Right forelimb (tissue), 1 donor: ENCODE data around the gene AOC3.
"Not testable (repeated sequence)": the region's sequence is repeated elsewhere in the genome, so short reads cannot be mapped to it uniquely, and the experiment has no call there.

Source experiments
- DNase-seq: peaks from one replicate; pipeline ENCODE4 v3.0.0-alpha.2; 2018

Gene AOC3

DNA sequence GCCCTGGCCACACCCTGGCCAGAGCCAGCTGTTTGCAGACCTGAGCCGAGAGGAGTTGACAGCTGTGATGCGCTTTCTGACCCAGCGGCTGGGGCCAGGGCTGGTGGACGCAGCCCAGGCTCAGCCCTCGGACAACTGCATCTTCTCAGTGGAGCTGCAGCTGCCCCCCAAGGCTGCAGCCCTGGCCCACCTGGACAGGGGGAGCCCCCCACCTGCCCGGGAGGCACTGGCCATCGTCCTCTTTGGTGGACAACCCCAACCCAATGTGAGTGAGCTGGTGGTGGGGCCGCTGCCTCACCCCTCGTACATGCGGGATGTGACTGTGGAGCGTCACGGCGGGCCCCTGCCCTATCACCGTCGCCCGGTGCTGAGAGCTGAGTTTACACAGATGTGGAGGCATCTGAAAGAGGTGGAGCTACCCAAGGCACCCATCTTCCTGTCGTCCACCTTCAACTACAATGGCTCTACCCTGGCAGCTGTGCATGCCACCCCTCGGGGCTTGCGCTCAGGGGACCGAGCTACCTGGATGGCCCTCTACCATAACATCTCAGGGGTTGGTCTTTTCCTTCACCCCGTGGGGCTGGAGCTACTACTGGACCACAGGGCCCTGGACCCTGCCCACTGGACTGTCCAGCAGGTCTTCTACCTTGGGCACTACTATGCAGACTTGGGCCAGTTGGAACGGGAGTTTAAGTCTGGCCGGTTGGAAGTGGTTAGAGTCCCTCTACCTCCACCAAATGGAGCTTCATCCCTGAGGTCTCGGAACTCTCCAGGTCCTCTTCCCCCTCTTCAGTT lies 6.0 kb upstream of the AOC3 start:
- DNase-seq: no peak

GRCh38 chr17:42845556-42845917 lies 5.5 kb upstream of the AOC3 start:
- DNase-seq: no peak

- no peak for DNase-seq
Measured at GRCh38 chr17:42845918-42846593, 4.9 kb upstream of the AOC3 start.

DNA sequence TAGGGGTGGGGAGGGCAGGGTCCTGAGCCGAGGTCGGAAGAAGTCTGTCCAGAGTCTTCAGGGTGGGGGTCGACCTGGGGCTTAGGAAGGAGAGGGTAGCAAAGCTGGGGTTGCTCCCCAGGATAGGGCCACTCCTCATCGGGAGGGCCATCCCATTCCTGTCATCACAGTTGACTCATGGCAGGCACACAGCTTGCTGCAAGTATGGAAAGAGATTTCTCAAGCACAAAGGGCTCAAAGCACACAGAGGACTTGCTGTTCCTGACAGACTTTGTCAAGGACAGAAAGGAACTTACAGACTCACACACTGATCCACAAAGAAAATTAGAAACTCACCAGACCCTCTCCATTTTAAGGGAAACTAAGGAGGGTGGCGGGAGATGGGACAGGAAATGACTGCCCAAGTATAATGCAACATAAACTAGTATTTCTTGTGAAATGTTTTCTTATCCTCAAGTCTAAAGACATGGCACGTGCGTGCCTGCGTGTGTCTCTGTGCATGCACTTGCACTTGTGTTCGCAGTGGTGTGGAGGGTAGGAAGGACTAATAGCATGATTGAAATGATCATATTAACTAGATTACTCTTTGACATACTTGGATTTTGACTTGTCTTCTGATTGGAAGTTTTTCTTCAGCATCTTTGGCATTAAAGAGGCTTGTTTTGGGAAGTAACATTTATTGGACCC lies 4.3 kb upstream of the AOC3 start:
- no peak for DNase-seq

DNA sequence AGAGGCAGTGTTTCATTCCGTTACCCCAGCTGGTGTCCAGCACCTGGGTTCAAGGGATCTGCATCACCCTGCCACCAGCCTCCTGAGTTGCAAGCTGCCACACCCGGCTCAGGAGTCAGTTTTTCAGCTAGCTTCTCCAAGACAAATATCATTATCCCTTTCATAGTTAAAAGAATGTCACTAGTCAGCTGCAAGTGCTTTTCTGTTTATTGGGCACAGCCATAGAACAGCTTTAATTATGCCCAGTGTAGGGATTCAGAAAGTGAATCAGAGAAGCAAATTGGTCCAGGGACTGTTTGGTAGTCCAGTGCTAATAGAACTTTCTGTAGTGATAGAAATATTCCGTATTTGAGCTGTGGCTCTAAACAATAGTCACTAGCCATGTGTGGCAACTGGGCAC lies 2.9 kb upstream of the AOC3 start:
- DNase-seq: no peak

DNA sequence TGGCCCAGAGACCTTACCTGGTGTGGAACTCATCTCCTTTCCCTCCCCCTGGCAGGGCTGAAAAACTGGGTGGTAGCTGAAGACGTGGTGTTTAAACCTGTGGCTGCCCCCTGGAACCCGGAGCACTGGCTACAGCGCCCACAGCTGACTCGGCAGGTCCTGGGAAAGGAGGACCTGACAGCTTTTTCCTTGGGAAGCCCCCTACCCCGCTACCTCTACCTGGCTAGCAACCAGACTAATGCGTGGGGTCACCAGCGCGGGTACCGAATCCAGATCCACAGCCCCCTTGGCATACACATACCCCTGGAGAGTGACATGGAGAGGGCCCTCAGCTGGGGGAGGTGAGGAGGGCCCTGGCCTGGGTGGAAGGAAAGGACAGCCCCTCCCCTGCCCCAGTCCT lies 2.0 kb upstream of the AOC3 start:
- no peak for DNase-seq

GRCh38 chr17:42849451-42850181 lies 1.4 kb upstream of the AOC3 start:
- no peak for DNase-seq

- DNase-seq: not testable (repeated sequence)
Measured at GRCh38 chr17:42851371-42852240, 607 bp downstream of the AOC3 start.

DNA sequence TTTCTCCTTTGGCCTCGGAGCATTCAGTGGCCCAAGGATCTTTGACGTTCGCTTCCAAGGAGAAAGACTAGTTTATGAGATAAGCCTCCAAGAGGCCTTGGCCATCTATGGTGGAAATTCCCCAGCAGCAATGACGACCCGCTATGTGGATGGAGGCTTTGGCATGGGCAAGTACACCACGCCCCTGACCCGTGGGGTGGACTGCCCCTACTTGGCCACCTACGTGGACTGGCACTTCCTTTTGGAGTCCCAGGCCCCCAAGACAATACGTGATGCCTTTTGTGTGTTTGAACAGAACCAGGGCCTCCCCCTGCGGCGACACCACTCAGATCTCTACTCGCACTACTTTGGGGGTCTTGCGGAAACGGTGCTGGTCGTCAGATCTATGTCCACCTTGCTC lies 1.4 kb downstream of the AOC3 start:
- DNase-seq: no peak

DNA sequence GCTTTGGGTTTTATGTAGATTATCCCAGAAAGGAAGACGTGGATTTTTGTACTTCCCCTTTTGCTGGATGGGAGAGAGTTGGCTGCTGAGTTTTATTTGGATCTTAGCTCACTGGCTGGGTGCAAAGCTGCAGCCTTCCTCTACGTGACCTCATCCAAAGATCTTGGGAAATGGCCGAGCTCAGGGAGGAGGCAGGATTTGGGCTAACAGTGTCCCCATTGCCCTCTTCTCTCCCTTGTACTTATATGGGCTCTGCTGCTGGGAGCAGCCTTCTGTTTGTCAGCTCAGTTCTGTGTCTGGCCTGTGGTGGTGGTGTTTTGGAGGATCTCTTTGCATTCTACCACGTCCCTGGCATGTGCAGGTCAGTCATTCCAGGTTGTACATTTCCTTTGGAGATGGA lies 2.0 kb downstream of the AOC3 start:
- no peak for DNase-seq

GRCh38 chr17:42853597-42853967 lies 2.6 kb downstream of the AOC3 start:
- no peak for DNase-seq

DNA sequence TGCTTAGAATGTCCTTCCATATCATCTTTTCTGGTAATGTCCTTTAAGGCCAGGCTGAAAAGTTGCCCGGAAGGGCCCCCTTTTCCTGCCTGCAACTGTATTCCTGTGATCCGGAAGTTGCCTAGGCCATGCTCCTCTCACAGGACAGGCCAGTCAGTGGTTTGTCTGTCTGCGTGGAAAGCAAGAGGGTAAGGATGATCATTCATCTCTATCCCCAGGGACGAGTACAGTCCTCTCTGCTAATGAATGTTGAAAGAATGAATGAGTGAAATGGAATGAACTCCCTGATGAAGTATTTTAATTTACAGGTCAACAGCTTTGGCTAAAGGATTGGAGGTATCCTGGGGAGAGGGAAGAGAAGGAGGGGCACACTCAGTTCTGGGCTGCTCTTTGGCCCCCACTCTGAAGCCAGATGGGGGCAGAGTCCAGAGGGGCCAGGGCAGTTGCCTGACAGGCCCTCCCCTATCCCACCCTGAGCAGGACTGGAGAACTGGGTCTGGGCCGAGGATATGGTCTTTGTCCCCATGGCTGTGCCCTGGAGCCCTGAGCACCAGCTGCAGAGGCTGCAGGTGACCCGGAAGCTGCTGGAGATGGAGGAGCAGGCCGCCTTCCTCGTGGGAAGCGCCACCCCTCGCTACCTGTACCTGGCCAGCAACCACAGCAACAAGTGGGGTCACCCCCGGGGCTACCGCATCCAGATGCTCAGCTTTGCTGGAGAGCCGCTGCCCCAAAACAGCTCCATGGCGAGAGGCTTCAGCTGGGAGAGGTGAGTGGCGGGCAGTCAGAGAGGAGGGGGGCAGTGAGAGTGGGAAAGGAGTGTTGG lies 3.2 kb downstream of the AOC3 start:
- DNase-seq: no peak

GRCh38 chr17:42855048-42855596 lies 4.1 kb downstream of the AOC3 start:
- no peak for DNase-seq

DNA sequence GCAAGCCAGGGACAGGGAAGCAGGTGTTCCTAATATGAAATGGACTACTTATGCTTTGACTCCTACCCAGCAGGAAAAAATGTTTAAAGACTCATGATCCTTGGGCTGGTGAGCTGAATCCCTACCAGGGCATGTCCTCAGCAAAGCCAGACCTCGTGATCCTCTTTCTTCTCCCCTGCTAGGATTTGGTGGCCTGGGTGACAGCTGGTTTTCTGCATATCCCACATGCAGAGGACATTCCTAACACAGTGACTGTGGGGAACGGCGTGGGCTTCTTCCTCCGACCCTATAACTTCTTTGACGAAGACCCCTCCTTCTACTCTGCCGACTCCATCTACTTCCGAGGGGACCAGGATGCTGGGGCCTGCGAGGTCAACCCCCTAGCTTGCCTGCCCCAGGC lies 5.1 kb downstream of the AOC3 start:
- not testable (repeated sequence) for DNase-seq

- DNase-seq: not testable (repeated sequence)
Measured at GRCh38 chr17:42856516-42856915, 5.5 kb downstream of the AOC3 start.

GRCh38 chr17:42857389-42857788 lies 6.4 kb downstream of the AOC3 start:
- no peak for DNase-seq

- no peak for DNase-seq
Measured at GRCh38 chr17:42865638-42866094, 14.7 kb downstream of the AOC3 start.

DNA sequence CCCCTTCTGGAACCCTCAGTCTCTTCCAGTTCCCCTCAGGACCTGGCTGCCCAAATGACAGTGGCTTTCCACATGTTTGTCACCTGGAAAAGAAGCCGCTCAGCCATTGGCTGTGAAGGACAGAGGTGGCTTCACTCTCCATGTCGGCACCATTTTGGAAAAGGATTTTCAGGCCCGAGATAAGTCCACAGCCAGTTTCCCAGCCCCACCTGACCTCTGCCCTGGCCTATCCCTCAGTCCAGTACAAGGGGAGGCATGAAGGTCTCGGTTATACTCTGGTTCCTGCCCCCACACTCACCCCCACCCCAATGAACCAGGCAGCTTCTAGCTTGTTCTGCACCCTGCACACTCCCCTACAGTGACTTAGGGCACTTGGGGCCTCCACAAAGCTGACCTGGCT lies 15.2 kb downstream of the AOC3 start:
- no peak for DNase-seq

- DNase-seq: no peak
Measured at GRCh38 chr17:42866631-42867575, 15.9 kb downstream of the AOC3 start.
